ENCODE measurements around the gene LRG1. TPM values are rescaled to one million over a fixed set of nuclear protein-coding genes. Genes with fewer than 3 reads are reported as not detected.

Gene LRG1
- total and polyA plus RNA-seq, 2 experiments from 2014 or later: 0.21 to 0.45 TPM

- H3K9me3 Mint-ChIP-seq: peaks cover under 1% of the 10 kb centered on the region; the same call in 1 of the 3 replicates
- ATAC-seq (peak; percentile 84), DNase-seq (ENCODE audit: low spot score) (peak; percentile 80)
- H3K4me3 Mint-ChIP-seq: no peak overlapping the region
- H3K9me2 ChIP-seq (ENCODE audit: insufficient read depth): no peaks in the 10 kb centered on the region
- no peaks in the 10 kb centered on the region for H3F3A ChIP-seq (replicated peaks; ENCODE audit: low read depth)
- H2AFZ ChIP-seq: no peak overlapping the region
- no peak overlapping the region for H3K4me2 ChIP-seq
- H3K27me3 Mint-ChIP-seq (ENCODE audit: insufficient read depth, low read depth, poor library complexity): peaks cover 10% of the 10 kb centered on the region
- H3K27ac Mint-ChIP-seq: no peak overlapping the region
- H4K20me1 ChIP-seq (replicated peaks; ENCODE audit: insufficient read depth): no peaks in the 10 kb centered on the region; the same call in 1 of the 2 replicates
- no peak overlapping the region for H3K4me3 ChIP-seq
- no peaks in the 10 kb centered on the region for H3K4me1 Mint-ChIP-seq
- no peak overlapping the region for H3K27ac ChIP-seq (ENCODE audit: low read depth)
- no peaks in the 10 kb centered on the region for H3K79me2 ChIP-seq (replicated peaks; ENCODE audit: insufficient read depth)
- no peaks in the 10 kb centered on the region for H3K4me1 ChIP-seq (ENCODE audit: insufficient read depth)
- 0 out of 2 replicates have a peak, but pooled peaks cover 6% of the 10 kb centered on the region for H3K27me3 ChIP-seq (ENCODE audit: insufficient read depth)
- H3K36me3 ChIP-seq (ENCODE audit: insufficient read depth): no peaks in the 10 kb centered on the region
- TF ChIP-seq REST (IDR thresholded peaks at IDR 0.05; ENCODE audit: unreplicated experiment) (no peak), CTCF (conservative IDR thresholded peaks at IDR 0.05; ENCODE audit: low read depth in 2 of 2) (peak; percentile 71 to 86)
- peaks cover under 1% of the 10 kb centered on the region; the same call in 1 of the 3 replicates for H3K36me3 Mint-ChIP-seq (ENCODE audit: low read depth)
Measured at GRCh38 chr19:4524808-4525562, 14.9 kb downstream of the LRG1 start.

GRCh38 chr19:4523306-4524110 is 16.3 kb downstream of the LRG1 start:
- peaks cover 4% of the 10 kb centered on the region for H3K4me1 Mint-ChIP-seq
- DNase-seq (ENCODE audit: low spot score) (peak; percentile 74), ATAC-seq (peak; percentile 55)
- Histone ChIP-seq H3F3A (replicated peaks; ENCODE audit: low read depth) (no peaks in the 10 kb centered on the region), H4K20me1 (replicated peaks; ENCODE audit: insufficient read depth) (no peaks in the 10 kb centered on the region; the same call in 1 of the 2 replicates), H3K9me2 (ENCODE audit: insufficient read depth) (no peaks in the 10 kb centered on the region), H3K27ac (ENCODE audit: low read depth) (no peak overlapping the region), H3K79me2 (replicated peaks; ENCODE audit: insufficient read depth) (no peaks in the 10 kb centered on the region), H3K4me3 (no peak overlapping the region), H2AFZ (no peak overlapping the region), H3K27me3 (ENCODE audit: insufficient read depth) (0 out of 2 replicates have a peak, but pooled peaks cover 6% of the 10 kb centered on the region), H3K4me2 (no peak overlapping the region), H3K4me1 (ENCODE audit: insufficient read depth) (no peaks in the 10 kb centered on the region), H3K36me3 (ENCODE audit: insufficient read depth) (no peaks in the 10 kb centered on the region)
- H3K9me3 Mint-ChIP-seq: peaks cover 3% of the 10 kb centered on the region; the same call in 2 of the 3 replicates
- peaks cover 2% of the 10 kb centered on the region; the same call in 1 of the 3 replicates for H3K36me3 Mint-ChIP-seq (ENCODE audit: low read depth)
- H3K27ac Mint-ChIP-seq: no peak overlapping the region
- peaks cover 18% of the 10 kb centered on the region for H3K27me3 Mint-ChIP-seq (ENCODE audit: insufficient read depth, low read depth, poor library complexity)
- H3K4me3 Mint-ChIP-seq: no peak overlapping the region
- TF ChIP-seq EZH2phosphoT487 (IDR thresholded peaks at IDR 0.05; ENCODE audit: unreplicated experiment) (no peak), CREB1 (CRISPR knock-in tag; IDR thresholded peaks at IDR 0.05; ENCODE audit: low read depth) (no peak), REST (IDR thresholded peaks at IDR 0.05; ENCODE audit: unreplicated experiment) (no peak), CTCF (conservative IDR thresholded peaks at IDR 0.05; ENCODE audit: low read depth in 2 of 2) (peak; percentile 86 to 92), STAT1 (IDR thresholded peaks at IDR 0.05; ENCODE audit: unreplicated experiment) (no peak), NANOG (IDR thresholded peaks at IDR 0.05; ENCODE audit: borderline replicate concordance) (no peak)

All from GM23338 (cell line).